Ovary (tissue), 10 donors: ENCODE results near the gene KCNN4. TPM values are rescaled to one million over a fixed set of nuclear protein-coding genes. Genes with fewer than 3 reads are reported as not detected.
A peak's percentile ranks its signal among the peaks of the same experiment; 100 is the strongest.
"Not testable (repeated sequence)": the region's sequence is repeated elsewhere in the genome, so short reads cannot be mapped to it uniquely, and the experiment has no call there.

ENCODE experiments used
- DNase-seq, 5 donors: peaks; one replicate each; pipeline ENCODE4 v3.0.0-alpha.2; 2019 to 2020
- H3K27ac ChIP-seq, 2 donors: fragments of 200-600 bp; one replicate each; pipeline versions ENCODE4 v1.5.1 to v1.8.0; 2019 to 2022
- H3K27me3 ChIP-seq: fragments of 200-600 bp; one replicate; pipeline ENCODE4 v1.8.0; 2022
- H3K36me3 ChIP-seq: fragments of 200-600 bp; sonication (generic); one replicate; pipeline ENCODE4 v1.5.1; 2019
- H3K4me1 ChIP-seq: one replicate; pipeline ENCODE4 v1.8.1; 2013; ENCODE audit warnings: mild to moderate bottlenecking, moderate library complexity; ENCODE audit not compliant: insufficient read depth
- H3K4me3 ChIP-seq: fragments of 200-600 bp; sonication (generic); one replicate; pipeline ENCODE4 v1.5.1; 2017
- H3K9me3 ChIP-seq, 2 donors: fragments of 200-600 bp in 1 of 2; sonication (generic) in 1 of 2; one replicate each; pipeline versions ENCODE4 v1.5.1 to v1.8.1; 2013 to 2019; ENCODE audit warnings: mild to moderate bottlenecking in 1 of 2, moderate library complexity in 1 of 2
- EP300 ChIP-seq: sonication (generic); formaldehyde crosslinking; IDR thresholded peaks from one replicate; pipeline ENCODE4 v1.6.1; 2017; ENCODE audit warnings: antibody characterized with exemption
- POLR2A ChIP-seq: fragments of 450-650 bp; IDR thresholded peaks from one replicate; pipeline ENCODE4 v1.6.1; 2017; ENCODE audit warnings: antibody characterized with exemption, mild to moderate bottlenecking, moderate library complexity
- WGBS, 3 donors: extraction: QIAGEN DNeasy Blood & Tissue Kit in 1 of 3; methylation state at CpG; one replicate each; pipeline versions ENCODE4 v1.1.5 to v1.1.7; 2013 to 2017; 5-methylcytosine and 5-hydroxymethylcytosine counted together
- intact Hi-C, 4 donors: fragments of 100-400 bp; cut with DNase I; formaldehyde crosslinking; loops; one replicate each; pipeline versions ENCODE4 v1.11.0 to v1.15.1; 2022 to 2023
- long read RNA-seq, 3 donors: library from polyadenylated mRNA in 2 of 3; unstranded in 2 of 3; transcript quantifications; one replicate each; pipeline ENCODE4 v2.0.0 and lab custom pipeline, GENCODE V29; 2021 to 2026
- polyA plus RNA-seq, 2 donors: library from polyadenylated mRNA; stranded (reverse); fragments of 200-250 nt in 1 of 2; fragments of 350-450 nt in 1 of 2; fragmentation: Illumina TruSeq in 1 of 2; extraction: RNeasy Lipid Tissue Mini Kit (QIAGEN cat#74804) in 1 of 2; gene quantifications; one replicate each; pipeline ENCODE4 v1.2.3, GENCODE V29; 2013 to 2014
- total RNA-seq, 7 donors: library from RNA; depleted of rRNA in 2 of 7; stranded (reverse); fragments of >200 nt in 2 of 7; fragmentation: NEBNext Ultra II Directional in 3 of 7; extraction: Animal tissue kit (Norgen Biotek cat#: 25700) in 3 of 7; gene quantifications; one replicate each; pipeline versions ENCODE4 v1.1.0 to v1.2.4, GENCODE V29; 2016 to 2023
- TF ChIP-seq, protein P1 (sequence below), 3 donors: fragments of 450-650 bp in 2 of 3; fragments of 200-600 bp in 1 of 3; IDR thresholded peaks; one replicate each; pipeline versions ENCODE4 v1.5.1 to v1.8.0; 2016 to 2022; ENCODE audit warnings: antibody characterized with exemption in 3 of 3, mild to moderate bottlenecking in 1 of 3
- donor health status: DM: no; HTN: no; CAD: no; lungs with moderate emphysema.
- donor health status: DM: no; HTN: no; CAD: no.
- donor health status: Bipolar disorder and iron deficiency.
- donor health status: DM: yes; HTN: yes; CAD: no.
- donor health status: DM: no; HTN: no; CAD: no.
- donor health status: DM: yes; HTN: yes; CAD: no.

Gene KCNN4
- total RNA-seq (1 to 10 TPM in 5 of 7 donors, under 1 TPM in 2; 0.61 to 9.1 (median 2.6) TPM), polyA plus RNA-seq (under 1 TPM; 0.28 to 0.71 TPM)
- long read RNA-seq, donor 1, transcript KCNN4-211 (9 exons, 1,956 nt) = major isoform, 8 of 9 reads
- long read RNA-seq, donor 1, partial matches to known transcripts = 0 of 9 reads
- long read RNA-seq, donor 1, other reads (novel, unspliced or antisense) = 1 of 9 reads
- long read RNA-seq, donor 2 = 0 reads
- long read RNA-seq, donor 3, transcript KCNN4-211 (9 exons, 1,956 nt) = major isoform, 11 of 16 reads
- long read RNA-seq, donor 3, partial matches to known transcripts = 0 of 16 reads
- long read RNA-seq, donor 3, other reads (novel, unspliced or antisense) = 5 of 16 reads

DNA sequence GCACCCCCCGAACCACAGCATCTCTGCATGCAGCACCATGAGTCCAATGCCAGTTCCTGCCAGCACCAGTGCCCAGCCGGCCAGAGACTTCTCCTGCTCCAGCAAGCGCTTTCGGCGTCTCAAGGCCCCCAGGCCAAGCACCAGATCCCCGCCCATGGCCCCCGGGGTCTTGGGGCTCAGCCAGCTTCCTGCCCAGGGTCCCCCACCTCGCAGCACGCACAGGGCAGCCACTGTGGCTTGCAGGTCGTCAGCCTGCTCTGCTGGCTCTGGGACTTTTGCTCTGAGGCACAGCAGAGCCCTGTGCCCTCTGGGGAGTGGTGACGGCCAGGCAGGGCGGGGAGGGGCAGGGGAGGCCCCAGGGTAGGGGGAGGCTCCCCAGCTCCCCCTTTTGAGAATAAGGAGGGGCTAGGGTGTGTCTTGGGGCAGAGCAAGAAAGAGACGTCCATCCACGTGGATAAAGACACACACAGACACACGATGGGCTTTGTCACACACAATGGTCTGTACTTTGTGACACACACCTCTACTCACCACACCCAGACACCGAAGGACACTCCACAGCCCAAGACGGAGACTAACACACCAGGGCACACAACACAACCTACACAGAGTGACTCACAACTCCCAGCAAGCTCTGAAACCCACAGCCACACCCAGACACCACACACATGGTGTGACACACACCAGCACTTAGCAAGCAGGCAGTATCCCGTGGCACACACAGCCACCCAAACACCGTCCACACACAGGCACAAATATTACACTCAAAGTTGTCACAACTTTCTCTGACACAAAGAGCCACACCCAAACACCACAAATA lies at the start of gene KCNN4:
TSS of gene KCNN4 (minus strand) at position 268 of the 820 bp plus-strand sequence. CDS start at position 156, 112 bp downstream.
- no peak within 1 kb of the TSS for H3K4me3 ChIP-seq
- H3K27ac ChIP-seq = no peak within 1 kb of the TSS
- WGBS, 3 donors = 29 to 33% (median 31%) methylated on average over 17 to 19 of the region's 19 CpGs
- TF ChIP-seq, protein P1, sequence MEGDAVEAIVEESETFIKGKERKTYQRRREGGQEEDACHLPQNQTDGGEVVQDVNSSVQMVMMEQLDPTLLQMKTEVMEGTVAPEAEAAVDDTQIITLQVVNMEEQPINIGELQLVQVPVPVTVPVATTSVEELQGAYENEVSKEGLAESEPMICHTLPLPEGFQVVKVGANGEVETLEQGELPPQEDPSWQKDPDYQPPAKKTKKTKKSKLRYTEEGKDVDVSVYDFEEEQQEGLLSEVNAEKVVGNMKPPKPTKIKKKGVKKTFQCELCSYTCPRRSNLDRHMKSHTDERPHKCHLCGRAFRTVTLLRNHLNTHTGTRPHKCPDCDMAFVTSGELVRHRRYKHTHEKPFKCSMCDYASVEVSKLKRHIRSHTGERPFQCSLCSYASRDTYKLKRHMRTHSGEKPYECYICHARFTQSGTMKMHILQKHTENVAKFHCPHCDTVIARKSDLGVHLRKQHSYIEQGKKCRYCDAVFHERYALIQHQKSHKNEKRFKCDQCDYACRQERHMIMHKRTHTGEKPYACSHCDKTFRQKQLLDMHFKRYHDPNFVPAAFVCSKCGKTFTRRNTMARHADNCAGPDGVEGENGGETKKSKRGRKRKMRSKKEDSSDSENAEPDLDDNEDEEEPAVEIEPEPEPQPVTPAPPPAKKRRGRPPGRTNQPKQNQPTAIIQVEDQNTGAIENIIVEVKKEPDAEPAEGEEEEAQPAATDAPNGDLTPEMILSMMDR (IDR thresholded peaks at IDR 0.05) = no peak
- TF ChIP-seq EP300 = no peak
- no peak for TF ChIP-seq POLR2A
- no peaks in the 10 kb centered on the region for H3K4me1 ChIP-seq
- H3K27me3 ChIP-seq = no peaks in the 10 kb centered on the region
- DNase-seq = no peak
- H3K9me3 ChIP-seq = no peaks in the 10 kb centered on the region
- intact Hi-C loops = loop anchor here in 1 of 4 donors (5.0 kb wide), 1 partner anchor 34 kb away; no protein-coding TSS in a partner anchor
- H3K36me3 ChIP-seq = no peaks in the 10 kb centered on the region

DNA sequence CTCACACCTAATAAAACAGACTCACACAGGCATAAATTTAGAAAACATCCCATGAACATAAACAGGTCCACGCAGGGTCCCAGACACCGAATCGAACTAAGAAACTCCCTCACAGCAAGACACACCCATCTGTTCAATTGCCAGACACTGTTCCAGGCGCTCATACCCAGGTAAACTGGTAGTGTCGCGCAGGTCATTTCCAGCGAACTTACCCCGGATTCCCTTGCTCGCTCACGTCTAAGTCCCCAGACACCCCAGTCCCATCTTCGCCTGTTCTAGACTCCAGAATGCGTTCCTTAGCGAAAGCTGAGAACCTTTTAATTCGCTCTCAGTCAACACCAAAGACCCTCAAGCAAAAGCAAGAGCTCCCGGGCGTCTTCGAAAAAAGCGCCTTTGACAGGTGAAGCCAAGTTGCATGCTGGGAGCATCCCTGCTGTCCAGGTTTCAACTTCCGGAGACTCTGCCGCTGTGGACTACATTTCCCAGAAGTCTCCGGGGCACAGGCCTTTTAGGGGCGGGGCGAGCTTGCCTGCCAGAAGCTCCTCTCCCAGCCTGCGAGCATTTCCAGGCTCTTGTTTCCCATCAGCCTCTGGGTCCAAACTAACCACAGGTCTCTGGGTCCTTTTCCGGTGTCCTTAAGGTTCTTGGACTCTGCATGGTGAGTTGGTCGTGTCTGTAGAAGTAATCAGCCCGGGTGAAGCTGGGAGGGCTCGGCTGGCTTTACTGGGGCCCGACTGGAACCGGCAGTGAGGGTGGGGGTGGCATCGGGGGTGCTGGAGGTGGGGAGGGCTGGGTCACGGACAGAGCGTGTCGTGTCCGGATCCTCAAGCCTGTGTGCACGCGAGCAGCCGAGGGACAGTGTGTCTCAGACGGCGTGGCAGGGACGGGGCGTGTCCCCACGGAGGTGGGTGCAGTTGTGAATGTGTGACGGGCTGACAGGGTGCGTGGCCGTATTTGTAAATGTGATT lies 46.3 kb upstream of the KCNN4 start, which contains the start of gene ZNF283:
TSS of gene ZNF283 (plus strand) at position 535 of the 968 bp plus-strand sequence. CDS start 6,184 bp downstream, outside the sequence.
- peak; percentile 86 to 92 (median 91) for DNase-seq
- Histone ChIP-seq H3K27ac (peak within 1 kb of the TSS in 1 of 2 donors; percentile 28), H3K4me1 (peaks cover 6% of the 10 kb centered on the region), H3K9me3 (peaks cover 0 to 7% of the 10 kb centered on the region in 2 donors), H3K36me3 (peaks cover 4% of the 10 kb centered on the region), H3K27me3 (no peaks in the 10 kb centered on the region), H3K4me3 (peak within 1 kb of the TSS; percentile 62)
- intact Hi-C loops = no loop called here
- 6 to 8% (median 8%) methylated on average over 44 to 46 of the region's 46 CpGs for WGBS, 3 donors
- TF ChIP-seq EP300 (no peak), POLR2A (no peak)
- TF ChIP-seq, protein P1 (IDR thresholded peaks at IDR 0.05) = no peak

DNA sequence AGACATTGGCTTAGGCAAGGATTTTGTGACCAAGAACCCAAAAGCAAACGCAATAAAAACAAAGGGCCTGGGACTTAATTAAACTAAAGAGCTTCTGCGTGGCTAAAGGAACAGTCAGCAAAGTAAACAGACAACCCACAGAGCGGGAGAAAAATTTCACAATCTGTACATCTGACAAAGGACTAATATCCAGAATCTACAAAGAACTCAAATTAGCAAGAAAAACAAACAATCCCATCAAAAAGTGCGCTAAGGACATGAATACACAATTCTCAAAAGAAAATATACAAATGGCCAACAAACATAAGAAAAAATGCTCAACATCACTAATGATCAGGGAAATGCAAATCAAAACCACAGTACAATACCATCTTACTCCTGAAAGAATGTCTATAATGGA lies 43.8 kb upstream of the KCNN4 start:
- H3K4me1 ChIP-seq, H3K4me3 ChIP-seq, H3K27ac ChIP-seq, DNase-seq, H3K36me3 ChIP-seq, intact Hi-C loops, H3K9me3 ChIP-seq, H3K27me3 ChIP-seq: not testable (repeated sequence)
- WGBS, 3 donors = 58 to 60% (median 59%) methylated on average over 4 of the region's 4 CpGs

DNA sequence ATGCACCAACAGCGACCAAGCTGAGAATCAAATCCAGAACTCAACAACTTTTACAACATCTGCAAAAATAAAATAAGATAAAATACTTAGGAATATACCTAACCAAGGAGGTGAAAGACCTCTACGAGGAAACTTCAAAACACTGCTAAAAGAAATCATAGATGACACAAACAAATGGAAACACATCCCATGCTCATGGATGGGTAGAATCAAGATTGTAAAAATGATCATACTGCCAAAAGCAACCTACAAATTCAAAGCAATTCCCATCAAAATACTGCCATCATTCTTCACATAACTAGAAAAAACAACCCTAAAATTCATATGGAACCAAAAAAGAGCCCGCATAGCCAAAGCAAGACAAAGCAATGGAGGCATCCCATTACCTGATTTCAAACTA lies 43.1 kb upstream of the KCNN4 start:
- H3K9me3 ChIP-seq, DNase-seq, H3K27ac ChIP-seq, intact Hi-C loops, H3K4me1 ChIP-seq, H3K4me3 ChIP-seq, H3K36me3 ChIP-seq, H3K27me3 ChIP-seq: not testable (repeated sequence)
- WGBS, 3 donors = 75 to 78% (median 78%) methylated on average over 3 of the region's 3 CpGs

DNA sequence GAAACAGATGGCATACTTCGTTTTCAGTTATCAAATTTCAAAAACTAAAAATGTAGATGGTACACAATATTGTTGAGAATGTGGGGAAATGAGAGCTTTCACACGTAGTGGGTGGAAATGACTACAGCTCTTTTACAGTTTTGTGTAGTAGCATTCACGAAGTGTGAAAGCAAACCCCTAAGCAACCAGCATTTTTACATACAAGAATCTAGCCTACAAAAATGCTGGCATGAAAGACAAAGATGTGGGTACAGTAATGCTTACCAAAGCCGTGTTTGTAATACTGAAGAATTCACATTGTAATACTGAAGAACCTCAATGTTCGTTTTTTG lies 40.1 kb upstream of the KCNN4 start:
- Histone ChIP-seq H3K27ac (no peak overlapping the region), H3K4me1 (no peaks in the 10 kb centered on the region), H3K36me3 (no peaks in the 10 kb centered on the region), H3K27me3 (no peaks in the 10 kb centered on the region), H3K9me3 (peaks cover 0 to 4% of the 10 kb centered on the region in 2 donors), H3K4me3 (peak overlapping the region; percentile 22)
- WGBS, 3 donors = 33 to 34% (median 34%) methylated on average over 5 of the region's 5 CpGs
- intact Hi-C loops = no loop called here
- DNase-seq = no peak
- TF ChIP-seq, protein P1 (IDR thresholded peaks at IDR 0.05) = no peak
- TF ChIP-seq POLR2A (no peak), EP300 (no peak)
